ENCODE results near the gene CCDC89.

The CCDC89 gene

GRCh38 chr11:85694385-85694980 lies 8.5 kb upstream of the CCDC89 start:
- no peak overlapping the region for H3K4me3 ChIP-seq (ENCODE audit: low read length)
- TF ChIP-seq CTCF (conservative IDR thresholded peaks at IDR 0.05; ENCODE audit: low read length) = peak; percentile 70
- peak; percentile 64 for DNase-seq (ENCODE audit: low read depth)

- peak; percentile 46 for DNase-seq (ENCODE audit: low read depth)
- peak overlapping the region; percentile 67 for H3K4me3 ChIP-seq (ENCODE audit: low read length)
Observed at GRCh38 chr11:85685125-85685819, 723 bp downstream of the CCDC89 start.

GRCh38 chr11:85682330-85683305 lies 3.4 kb downstream of the CCDC89 start:
- no peak for TF ChIP-seq CTCF (conservative IDR thresholded peaks at IDR 0.05; ENCODE audit: low read length)
- peak overlapping the region; percentile 76 for H3K4me3 ChIP-seq (ENCODE audit: low read length)
- DNase-seq (ENCODE audit: low read depth) = peak; percentile 61

More at GRCh38 chr11:85685125-85685819, 723 bp downstream of the CCDC89 start:
- no peak for TF ChIP-seq CTCF (conservative IDR thresholded peaks at IDR 0.05; ENCODE audit: low read length)

GRCh38 chr11:85680897-85681296 lies 5.1 kb downstream of the CCDC89 start:
- no peak for TF ChIP-seq CTCF (conservative IDR thresholded peaks at IDR 0.05; ENCODE audit: low read length)
- no peak for DNase-seq (ENCODE audit: low read depth)
- no peak overlapping the region for H3K4me3 ChIP-seq (ENCODE audit: low read length)

GRCh38 chr11:85679576-85679975 lies 6.4 kb downstream of the CCDC89 start:
- no peak for TF ChIP-seq CTCF (conservative IDR thresholded peaks at IDR 0.05; ENCODE audit: low read length)
- no peak overlapping the region for H3K4me3 ChIP-seq (ENCODE audit: low read length)
- DNase-seq (ENCODE audit: low read depth) = no peak

- H3K4me3 ChIP-seq (ENCODE audit: low read length) = no peak overlapping the region
- DNase-seq (ENCODE audit: low read depth) = no peak
- no peak for TF ChIP-seq CTCF (conservative IDR thresholded peaks at IDR 0.05; ENCODE audit: low read length)
Observed at GRCh38 chr11:85673393-85673792, 12.6 kb downstream of the CCDC89 start.
